NCI-H345 treated with DMSO at 0.1 percent for 48 hours (cell line): Measurements from ENCODE around the gene TMEM266.

ENCODE experiments used
- DNase-seq: peaks from one replicate; lab custom pipeline; 2025; ENCODE audit not compliant: unreplicated experiment; lab: John Stamatoyannopoulos, UW

The TMEM266 gene

DNA sequence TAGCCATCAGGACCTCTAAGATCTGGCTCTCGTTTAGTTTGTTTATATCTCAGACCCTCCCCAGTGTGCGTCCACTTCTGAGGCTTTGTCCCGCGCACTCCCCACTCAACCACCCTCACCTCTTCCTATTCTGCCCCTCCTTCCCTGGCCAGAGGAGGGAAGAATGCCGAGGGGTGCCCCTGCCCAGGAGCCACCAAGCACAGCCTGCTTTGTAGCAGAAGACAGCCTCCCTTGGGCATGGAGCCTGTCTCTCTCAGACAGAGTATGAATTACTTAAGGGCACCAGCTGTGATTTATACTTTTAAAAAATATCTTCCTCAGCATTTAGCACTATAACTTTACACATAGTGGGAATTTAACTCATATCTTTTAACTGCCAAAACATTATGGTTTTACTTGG lies 6.0 kb downstream of the TMEM266 start:
- DNase-seq, result no peak

DNA sequence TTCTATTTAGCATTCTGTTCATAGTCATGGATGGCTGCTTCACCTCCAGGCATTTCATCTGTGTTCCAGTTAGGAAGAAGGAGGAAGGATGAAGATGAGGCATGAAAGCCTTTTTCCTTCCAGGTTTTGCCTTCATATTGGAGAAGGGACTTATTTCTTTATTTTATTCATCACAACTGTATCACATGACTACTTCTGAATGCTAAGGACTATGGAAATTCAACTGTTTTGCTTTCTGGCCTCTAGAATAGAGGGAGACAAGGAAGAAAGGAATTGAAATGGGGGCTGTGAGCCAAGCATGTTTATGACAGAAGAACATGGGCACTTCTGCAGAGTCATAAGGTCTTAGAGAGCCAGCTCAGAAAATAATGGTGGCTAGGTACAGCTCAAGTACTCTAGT lies 10.4 kb downstream of the TMEM266 start:
- DNase-seq, result no peak

DNA sequence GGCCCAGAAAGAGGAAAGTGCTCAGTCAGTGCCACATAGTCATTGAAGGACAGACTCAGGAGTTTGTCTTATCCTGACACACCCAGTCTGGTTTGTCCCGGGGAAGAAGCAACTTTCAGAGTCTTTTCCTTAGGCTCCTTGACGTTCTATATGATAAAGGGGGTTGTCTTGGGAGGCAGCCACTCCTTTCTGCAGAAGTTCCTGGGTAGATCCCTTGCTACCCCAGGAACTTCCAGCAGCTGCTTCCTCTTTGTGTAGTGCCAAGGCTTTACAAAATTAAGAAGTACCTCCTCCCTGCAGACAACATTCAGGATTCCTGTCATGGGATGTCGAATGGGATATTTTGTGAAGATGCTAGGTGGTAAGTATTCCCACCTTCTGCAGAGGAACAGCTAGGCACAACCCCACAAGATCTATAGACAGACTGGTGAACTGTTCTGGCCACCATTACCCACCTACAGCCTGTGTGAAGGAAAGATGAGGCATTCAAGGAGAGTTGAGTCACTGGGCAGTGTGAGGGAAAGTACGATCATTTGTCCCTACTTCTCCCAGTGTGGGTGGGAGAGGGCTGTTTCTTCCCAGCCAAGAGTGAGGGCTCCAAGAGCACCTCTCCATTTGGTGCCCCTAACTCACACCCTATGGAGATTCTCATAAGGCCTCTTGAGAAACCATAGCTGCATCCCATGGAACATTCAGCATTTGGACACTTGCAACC lies 11.3 kb downstream of the TMEM266 start:
- no peak for DNase-seq

GRCh38 chr15:76071806-76072205 lies 12.0 kb downstream of the TMEM266 start:
- no peak for DNase-seq

- no peak for DNase-seq
Measured at GRCh38 chr15:76073554-76073953, 13.8 kb downstream of the TMEM266 start.

DNA sequence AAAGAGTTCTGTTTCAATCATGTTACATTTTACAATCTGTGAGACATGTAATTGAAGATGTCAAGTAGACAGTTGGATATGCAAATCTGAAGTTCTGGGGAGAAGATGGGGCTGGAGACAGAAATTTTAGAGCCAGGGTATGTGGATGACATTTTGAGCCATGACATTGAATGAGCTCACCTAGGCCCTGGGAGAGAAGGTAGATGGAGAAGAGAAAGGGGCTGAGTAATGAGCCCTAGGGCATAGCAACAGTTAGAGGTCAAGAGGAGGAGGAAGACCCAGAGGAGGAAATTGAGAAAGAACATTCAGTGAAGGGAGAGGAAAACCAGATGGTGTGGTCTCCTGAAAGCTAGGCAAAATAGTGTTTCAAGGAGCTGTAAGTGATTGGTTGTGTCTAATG lies 15.3 kb downstream of the TMEM266 start:
- no peak for DNase-seq

DNA sequence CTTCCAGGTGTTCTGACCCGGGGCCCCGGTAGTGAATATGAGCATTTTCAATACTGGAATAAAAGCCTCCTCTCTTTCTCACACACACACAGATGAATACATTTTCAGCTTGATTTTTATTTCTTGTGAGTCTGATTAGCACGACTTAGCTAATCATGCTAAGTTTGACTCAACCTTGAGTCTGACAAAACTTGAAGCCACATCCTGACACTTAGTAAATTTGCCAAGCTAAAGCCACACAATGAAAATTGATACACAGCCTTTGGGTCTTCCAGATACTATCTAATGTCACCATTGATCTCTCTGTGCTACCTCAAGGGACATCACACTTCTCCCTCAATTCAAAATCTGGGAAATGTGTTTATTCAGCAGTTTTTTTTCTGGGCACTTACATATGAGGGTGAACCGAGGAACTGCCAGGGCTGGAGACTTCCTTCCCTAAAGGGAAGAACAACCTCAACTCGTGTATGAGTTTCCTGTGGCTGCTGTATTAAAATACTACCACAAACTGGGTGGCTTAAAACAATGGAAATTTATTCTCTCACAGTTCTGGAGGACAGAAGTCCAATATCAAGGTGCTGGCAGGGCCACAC lies 18.6 kb downstream of the TMEM266 start:
- DNase-seq, result no peak

GRCh38 chr15:76084256-76084655 lies 24.5 kb downstream of the TMEM266 start:
- no peak for DNase-seq

DNA sequence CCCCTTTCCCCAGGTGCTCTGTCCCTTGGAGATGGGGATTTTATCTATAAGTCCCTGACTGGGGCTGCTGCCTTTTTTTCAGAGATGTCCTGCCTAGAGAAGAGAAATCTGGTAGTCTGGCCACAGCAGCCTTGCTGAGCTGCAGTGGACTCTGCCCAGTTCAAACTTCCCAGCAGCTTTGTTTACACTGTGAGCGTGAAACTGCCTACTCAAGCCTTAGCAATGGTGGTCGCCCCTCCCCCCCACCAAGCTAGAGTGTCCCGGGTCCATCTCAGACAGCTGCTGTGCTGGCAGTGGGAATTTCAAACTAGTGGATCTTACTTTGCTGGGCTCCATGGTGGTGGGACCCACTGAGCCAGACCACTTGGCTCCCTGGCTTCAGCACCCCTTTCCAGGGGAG lies 38.9 kb downstream of the TMEM266 start:
- DNase-seq, result no peak

DNA sequence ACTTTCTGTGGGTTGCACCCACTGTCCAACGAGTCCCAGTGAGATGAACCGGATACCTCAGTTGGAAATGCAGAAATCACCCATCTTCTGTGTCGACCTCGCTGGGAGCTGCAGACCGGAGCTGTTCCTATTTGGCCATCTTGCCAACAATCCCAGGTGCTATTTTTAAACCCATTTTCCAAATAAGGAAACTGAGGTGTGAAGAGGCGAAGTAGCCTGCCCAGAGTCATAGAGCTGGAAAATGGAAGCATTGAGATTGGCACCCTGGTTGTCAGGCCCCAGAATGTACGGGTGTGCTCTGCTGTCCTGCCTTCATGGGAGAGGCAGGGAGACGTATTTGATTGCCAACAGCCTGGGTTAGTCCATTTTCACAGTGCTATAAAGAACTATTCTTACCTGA lies 39.6 kb downstream of the TMEM266 start:
- no peak for DNase-seq

DNA sequence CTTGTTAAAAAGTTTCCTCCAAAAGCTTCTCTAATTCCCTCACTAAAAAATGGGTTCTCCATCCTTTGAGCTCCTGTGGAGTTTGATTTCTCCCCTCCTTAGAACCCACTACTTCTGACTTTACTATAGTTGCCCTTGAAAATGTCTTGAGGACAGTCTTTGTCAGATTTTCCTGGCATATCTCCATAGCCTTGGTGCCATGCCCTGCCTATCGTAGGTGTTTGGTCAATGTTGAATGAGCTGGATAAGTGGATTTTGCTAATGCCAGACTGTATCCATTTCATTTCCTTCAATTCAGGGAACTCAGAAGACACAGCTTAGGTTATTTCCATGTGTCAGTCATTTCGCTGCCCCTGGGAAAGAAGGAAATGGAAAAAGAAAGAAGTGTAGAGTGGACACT lies 40.6 kb downstream of the TMEM266 start:
- no peak for DNase-seq

DNA sequence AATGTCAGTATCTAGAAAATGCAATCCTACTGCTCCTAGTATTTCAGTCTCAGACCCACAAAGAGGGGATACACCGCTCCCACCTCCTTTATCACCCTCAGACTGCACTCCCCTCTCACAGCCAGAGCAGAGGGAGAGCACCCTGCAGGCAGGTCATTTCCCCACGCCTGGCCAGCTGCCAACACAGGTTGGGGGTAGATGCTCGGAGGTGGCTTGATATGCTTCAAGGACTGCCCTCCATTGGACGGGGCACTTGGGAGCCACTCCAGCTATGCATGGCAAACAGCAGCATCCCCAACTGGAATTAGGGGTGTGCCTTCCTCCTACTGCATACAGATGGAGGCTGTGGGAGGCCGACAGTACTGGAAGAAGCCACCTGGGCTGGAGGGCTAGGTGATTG lies 41.9 kb downstream of the TMEM266 start:
- DNase-seq, result no peak

DNA sequence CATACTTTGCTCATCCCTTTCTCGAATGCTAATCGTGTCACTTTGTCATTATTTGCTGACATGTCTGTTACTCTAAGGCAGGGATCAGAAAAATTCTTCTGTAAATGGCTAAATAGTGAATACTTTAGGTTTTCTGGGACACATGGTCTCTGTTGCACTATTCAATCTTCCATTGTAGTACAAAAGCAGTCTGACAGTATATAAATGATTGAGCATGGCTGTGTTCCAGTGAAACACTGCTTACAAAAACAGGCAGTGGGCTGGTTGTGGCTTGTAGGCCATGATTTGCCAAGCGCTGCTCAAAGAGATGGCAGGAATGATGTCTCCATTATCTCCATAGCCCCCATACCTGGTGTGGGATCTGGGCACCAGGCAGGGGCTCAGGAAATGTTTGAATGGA lies 45.6 kb downstream of the TMEM266 start:
- no peak for DNase-seq

DNA sequence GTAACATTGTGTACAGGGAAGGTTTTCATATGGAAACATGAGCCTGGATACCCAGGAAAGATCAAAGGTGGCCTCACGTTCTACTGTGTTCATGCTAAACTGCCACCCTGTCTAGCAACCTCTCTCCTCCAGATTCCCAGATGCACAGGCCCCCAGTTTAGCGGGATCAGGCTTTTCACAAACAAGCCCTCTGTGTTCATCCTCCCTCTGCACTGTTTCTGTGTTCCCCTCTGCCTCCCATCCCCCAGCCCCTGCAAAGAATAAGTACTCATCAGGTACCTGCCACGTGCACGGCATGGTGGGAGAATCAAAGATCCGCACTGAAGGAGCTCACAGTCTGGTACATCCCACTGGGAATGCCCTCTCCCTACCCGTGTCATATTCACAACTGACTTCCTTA lies 46.1 kb downstream of the TMEM266 start:
- no peak for DNase-seq

- no peak for DNase-seq
Measured at GRCh38 chr15:76107169-76107568, 47.4 kb downstream of the TMEM266 start.

DNA sequence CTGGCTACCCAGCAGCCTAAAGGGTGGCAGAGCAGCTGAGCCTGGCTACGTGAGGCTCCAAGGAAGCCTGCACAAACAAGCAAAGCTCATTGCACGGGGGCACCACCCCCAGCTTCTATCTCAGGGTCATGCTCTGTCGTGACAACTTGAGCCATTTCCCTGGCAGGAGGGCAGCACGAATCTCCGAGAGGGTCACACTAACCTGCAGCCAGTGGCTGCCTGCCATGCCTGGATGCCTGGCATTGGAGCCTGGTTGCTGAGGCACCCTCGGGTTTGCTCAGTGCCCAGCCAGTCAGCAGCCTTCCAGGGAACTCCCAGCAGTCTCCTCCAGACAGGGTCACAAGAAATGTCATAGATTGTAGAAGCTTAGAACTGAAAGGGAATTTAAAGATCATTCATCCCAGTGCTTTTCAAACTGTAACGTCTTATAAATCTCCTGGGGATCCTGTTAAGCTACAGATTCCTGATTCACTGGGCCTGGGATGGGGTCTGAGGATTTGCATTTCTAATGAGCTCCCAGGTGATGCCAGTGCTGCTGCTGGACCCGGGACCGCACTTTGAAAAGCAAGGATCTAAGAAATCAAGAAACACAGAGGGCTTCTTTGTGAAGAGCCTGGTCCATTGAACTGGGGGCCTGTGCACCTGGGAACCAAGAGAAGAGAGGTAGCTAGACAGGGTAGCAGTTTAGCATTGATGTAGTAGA lies 48.4 kb downstream of the TMEM266 start:
- DNase-seq, result no peak

- DNase-seq, result no peak
Measured at GRCh38 chr15:76109046-76109445, 49.3 kb downstream of the TMEM266 start.

DNA sequence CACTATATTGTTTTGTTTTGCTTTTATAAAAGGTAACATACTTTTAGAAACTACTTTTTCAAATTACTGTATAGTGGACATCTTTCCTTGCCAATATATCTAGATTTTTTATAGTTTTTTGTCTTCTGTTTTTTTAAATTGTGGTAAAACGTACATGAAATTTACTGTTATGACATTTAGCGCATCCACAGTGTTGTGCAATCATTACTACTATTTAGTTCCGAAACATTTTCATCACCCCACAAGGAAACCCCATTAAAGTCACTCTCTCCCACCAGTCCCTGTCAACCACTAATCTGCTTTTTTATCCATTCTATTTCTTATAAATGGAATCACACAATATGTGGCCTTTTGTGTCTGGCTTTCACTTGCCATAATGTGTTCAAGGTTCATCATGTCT lies 54.8 kb downstream of the TMEM266 start:
- DNase-seq, result no peak

- no peak for DNase-seq
Measured at GRCh38 chr15:76116138-76116885, 56.5 kb downstream of the TMEM266 start.

GRCh38 chr15:76117181-76117580 lies 57.4 kb downstream of the TMEM266 start:
- no peak for DNase-seq

- no peak for DNase-seq
Measured at GRCh38 chr15:76118767-76119166, 59.0 kb downstream of the TMEM266 start.

- DNase-seq, result no peak
Measured at GRCh38 chr15:76123031-76123430, 63.2 kb downstream of the TMEM266 start.
